Fibroblast of mammary gland (primary cell): Measurements from ENCODE around the gene PLA2G15.
"Not testable (repeated sequence)": the region's sequence is repeated elsewhere in the genome, so short reads cannot be mapped to it uniquely, and the experiment has no call there.

Source experiments
- DNase-seq: peaks from one replicate; pipeline ENCODE4 v3.0.0-alpha.2; 2010; ENCODE audit warnings: low read depth
- H3K4me3 ChIP-seq: 2 replicates; pipeline ENCODE4 v1.5.1; 2011; ENCODE audit warnings: low read depth, mild to moderate bottlenecking, low read length, moderate library complexity; ENCODE audit not compliant: control insufficient read depth
- CTCF ChIP-seq: conservative IDR thresholded peaks from 2 replicates; pipeline ENCODE4 v1.5.1; 2011; ENCODE audit warnings: low read depth, low read length, inconsistent platforms; ENCODE audit not compliant: control insufficient read depth, insufficient read depth

The PLA2G15 gene

GRCh38 chr16:68288252-68288650 is 43.1 kb downstream of the PLA2G15 start:
- no peak for DNase-seq
- TF ChIP-seq CTCF, result no peak
- H3K4me3 ChIP-seq, result no peak overlapping the region

- not testable (repeated sequence) for H3K4me3 ChIP-seq, DNase-seq
These were observed 43.6 kb downstream of the PLA2G15 start for GRCh38 chr16:68288796-68289195.

GRCh38 chr16:68289202-68289601 is 44.0 kb downstream of the PLA2G15 start:
- TF ChIP-seq CTCF, result no peak
- no peak for DNase-seq
- H3K4me3 ChIP-seq, result no peak overlapping the region

- H3K4me3 ChIP-seq, result no peak overlapping the region
- TF ChIP-seq CTCF, result no peak
- no peak for DNase-seq
These were observed 44.6 kb downstream of the PLA2G15 start for GRCh38 chr16:68289621-68290329.

GRCh38 chr16:68290450-68290849 is 45.3 kb downstream of the PLA2G15 start:
- H3K4me3 ChIP-seq, result no peak overlapping the region
- TF ChIP-seq CTCF, result no peak

GRCh38 chr16:68291227-68291626 is 46.1 kb downstream of the PLA2G15 start:
- TF ChIP-seq CTCF, result no peak
- DNase-seq, result peak; percentile 56
- no peak overlapping the region for H3K4me3 ChIP-seq

More at GRCh38 chr16:68290450-68290849, 45.3 kb downstream of the PLA2G15 start:
- DNase-seq, result no peak

- no peak for TF ChIP-seq CTCF
- no peak for DNase-seq
- no peak overlapping the region for H3K4me3 ChIP-seq
These were observed 47.3 kb downstream of the PLA2G15 start for GRCh38 chr16:68292425-68292824.
